DMS79 (cell line): ENCODE data around the gene CHID1.

Experiments
- DNase-seq: peaks from one replicate; lab custom pipeline; 2025; lab: John Stamatoyannopoulos, UW

CHID1 gene

GRCh38 chr11:834371-835316 lies 76.0 kb downstream of the CHID1 start:
- no peak for DNase-seq

- DNase-seq: no peak
Observed at GRCh38 chr11:833849-834311, 76.7 kb downstream of the CHID1 start.

GRCh38 chr11:833114-833791 lies 77.4 kb downstream of the CHID1 start:
- DNase-seq: no peak

GRCh38 chr11:832529-833113 lies 78.0 kb downstream of the CHID1 start, which contains the start of gene CD151:
TSS of gene CD151 (plus strand) at chr11:832952. CDS start at chr11:836070, 3,118 bp downstream.
- DNase-seq: no peak

- DNase-seq: no peak
Observed at GRCh38 chr11:831961-832528, 78.6 kb downstream of the CHID1 start.

GRCh38 chr11:831118-831864 lies 79.3 kb downstream of the CHID1 start:
- DNase-seq: no peak

- peak; percentile 21 for DNase-seq
Observed at GRCh38 chr11:830295-831117, 80.1 kb downstream of the CHID1 start.

- no peak for DNase-seq
Observed at GRCh38 chr11:829847-830294, 80.7 kb downstream of the CHID1 start.

- no peak for DNase-seq
Observed at GRCh38 chr11:829176-829846, 81.3 kb downstream of the CHID1 start.

- no peak for DNase-seq
Observed at GRCh38 chr11:828506-829175, 82.0 kb downstream of the CHID1 start.

- no peak for DNase-seq
Observed at GRCh38 chr11:827897-828192, 82.8 kb downstream of the CHID1 start, which contains the start of gene CRACR2B. TSS of gene CRACR2B (plus strand) at chr11:827919. CDS start at chr11:828608, 689 bp downstream.

- DNase-seq: no peak
Observed at GRCh38 chr11:827146-827896, 83.3 kb downstream of the CHID1 start.

- no peak for DNase-seq
Observed at GRCh38 chr11:826836-827145, 83.8 kb downstream of the CHID1 start.

GRCh38 chr11:826227-826621 lies 84.4 kb downstream of the CHID1 start:
- DNase-seq: no peak

GRCh38 chr11:825366-826226 lies 85.0 kb downstream of the CHID1 start:
- DNase-seq: no peak

- DNase-seq: no peak
Observed at GRCh38 chr11:824942-825341, 85.7 kb downstream of the CHID1 start.

GRCh38 chr11:824292-824880 lies 86.2 kb downstream of the CHID1 start:
- peak; percentile 48 for DNase-seq
